OCI-LY1 (cell line): Measurements from ENCODE around the gene PKD2L1.

Source experiments
- H2AFZ ChIP-seq: fragments of 200-600 bp; sonication (generic), shearing (Covaris generic); 2 replicates; pipeline ENCODE4 v1.6.0; 2014; ENCODE audit warnings: antibody characterized with exemption, mild to moderate bottlenecking, low read length
- H3F3A ChIP-seq: fragments of 200-600 bp; sonication (generic), shearing (Covaris generic); 2 replicates; pipeline ENCODE4 v1.6.0; 2014; ENCODE audit warnings: mild to moderate bottlenecking, antibody characterized with exemption, low read length, moderate library complexity; ENCODE audit not compliant: insufficient read depth
- H3K27ac ChIP-seq: fragments of 200-600 bp; sonication (generic); 2 replicates; pipeline ENCODE4 v1.5.1; 2014; ENCODE audit warnings: low read length, mixed run types, mild to moderate bottlenecking, low read depth; ENCODE audit not compliant: poor library complexity, severe bottlenecking
- H3K27me3 ChIP-seq: fragments of 200-600 bp; sonication (generic); 2 replicates; pipeline ENCODE4 v1.6.0; 2014; ENCODE audit warnings: antibody characterized with exemption, mild to moderate bottlenecking, low read length, moderate library complexity; ENCODE audit not compliant: insufficient read depth
- H3K36me3 ChIP-seq: fragments of 200-600 bp; sonication (generic); 2 replicates; pipeline ENCODE4 v1.6.1; 2014; ENCODE audit warnings: mild to moderate bottlenecking, antibody characterized with exemption, low read length, moderate library complexity, mixed read lengths; ENCODE audit not compliant: insufficient read depth
- H3K4me1 ChIP-seq: fragments of 200-600 bp; sonication (generic); 2 replicates; pipeline ENCODE4 v1.5.1; 2014; ENCODE audit warnings: mild to moderate bottlenecking, low read length, moderate library complexity; ENCODE audit not compliant: insufficient read depth, severe bottlenecking
- H3K4me2 ChIP-seq: fragments of 200-600 bp; sonication (generic), shearing (Covaris generic); 2 replicates; pipeline ENCODE4 v1.6.1; 2014; ENCODE audit warnings: low read length
- H3K4me3 ChIP-seq: fragments of 200-600 bp; sonication (generic); 2 replicates; pipeline ENCODE4 v1.5.1; 2014; ENCODE audit warnings: low read length, low read depth, mild to moderate bottlenecking, mixed read lengths; ENCODE audit not compliant: poor library complexity, severe bottlenecking
- H3K79me2 ChIP-seq: fragments of 200-600 bp; shearing (Covaris generic); 2 replicates; pipeline ENCODE4 v1.6.1; 2016; ENCODE audit warnings: mixed run types, low read length, mixed read lengths; ENCODE audit not compliant: insufficient read depth
- H3K9ac ChIP-seq: fragments of 200-600 bp; sonication (generic), shearing (Covaris generic); 2 replicates; pipeline ENCODE4 v1.6.1; 2014; ENCODE audit warnings: mild to moderate bottlenecking, low read length, mixed read lengths
- H3K9me2 ChIP-seq: fragments of 200-600 bp; sonication (generic), shearing (Covaris generic); 2 replicates; pipeline ENCODE4 v1.6.1; 2014; ENCODE audit warnings: low read depth, mild to moderate bottlenecking, low read length, mixed read lengths
- H3K9me3 ChIP-seq: fragments of 200-600 bp; shearing (Covaris generic); 2 replicates; pipeline ENCODE4 v1.6.1; 2014; ENCODE audit warnings: low read length, mixed read lengths
- H4K20me1 ChIP-seq: fragments of 200-600 bp; sonication (generic), shearing (Covaris generic); 2 replicates; pipeline ENCODE4 v1.6.0; 2016; ENCODE audit warnings: mild to moderate bottlenecking, low read length; ENCODE audit not compliant: insufficient read depth
- EZH2 ChIP-seq: fragments of 200-600 bp; sonication (generic), shearing (Covaris generic); IDR thresholded peaks from 2 replicates; pipeline ENCODE4 v1.8.0; 2017; ENCODE audit warnings: borderline replicate concordance, mixed run types, mild to moderate bottlenecking, antibody characterized with exemption, low read length, moderate library complexity, mixed read lengths
- TF ChIP-seq, protein P1 (sequence below): fragments of 200-600 bp; sonication (generic), shearing (Covaris generic); IDR thresholded peaks from 2 replicates; pipeline ENCODE4 v1.5.1; 2017; ENCODE audit warnings: mild to moderate bottlenecking, antibody characterized with exemption, low read length, moderate library complexity, mixed read lengths

The PKD2L1 gene

DNA sequence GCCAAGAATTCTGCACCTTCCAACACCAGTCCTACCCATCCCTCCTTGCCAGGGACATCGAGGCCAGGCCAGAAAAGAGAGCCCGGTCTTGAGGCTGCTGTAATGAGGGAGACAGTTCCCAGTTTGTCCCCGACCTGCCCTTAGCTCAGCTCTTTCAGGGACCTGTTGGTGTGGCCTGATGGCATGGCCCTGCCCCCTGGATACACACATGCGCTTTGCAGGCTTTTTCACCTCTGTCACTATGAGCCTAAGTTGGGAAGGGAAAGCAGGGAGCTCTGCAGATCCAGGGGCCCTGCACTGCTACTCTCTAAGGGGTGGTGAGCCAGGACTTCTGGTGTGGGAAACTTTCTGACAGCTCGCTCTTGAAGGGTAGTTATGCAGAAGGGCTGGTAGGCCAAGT lies 19.1 kb upstream of the PKD2L1 start:
- Histone ChIP-seq H3K27me3 (no peaks in the 10 kb centered on the region), H3K9me2 (no peaks in the 10 kb centered on the region), H3K4me3 (peak overlapping the region; percentile 78), H3F3A (no peaks in the 10 kb centered on the region), H3K79me2 (peaks cover 20% of the 10 kb centered on the region), H3K9ac (peak overlapping the region; percentile 95), H2AFZ (no peak overlapping the region), H3K9me3 (no peaks in the 10 kb centered on the region), H3K4me2 (peak overlapping the region; percentile 87), H3K4me1 (peaks cover 43% of the 10 kb centered on the region), H3K27ac (peak overlapping the region; percentile 78), H3K36me3 (peaks cover 66% of the 10 kb centered on the region), H4K20me1 (no peaks in the 10 kb centered on the region)
- TF ChIP-seq, protein P1, sequence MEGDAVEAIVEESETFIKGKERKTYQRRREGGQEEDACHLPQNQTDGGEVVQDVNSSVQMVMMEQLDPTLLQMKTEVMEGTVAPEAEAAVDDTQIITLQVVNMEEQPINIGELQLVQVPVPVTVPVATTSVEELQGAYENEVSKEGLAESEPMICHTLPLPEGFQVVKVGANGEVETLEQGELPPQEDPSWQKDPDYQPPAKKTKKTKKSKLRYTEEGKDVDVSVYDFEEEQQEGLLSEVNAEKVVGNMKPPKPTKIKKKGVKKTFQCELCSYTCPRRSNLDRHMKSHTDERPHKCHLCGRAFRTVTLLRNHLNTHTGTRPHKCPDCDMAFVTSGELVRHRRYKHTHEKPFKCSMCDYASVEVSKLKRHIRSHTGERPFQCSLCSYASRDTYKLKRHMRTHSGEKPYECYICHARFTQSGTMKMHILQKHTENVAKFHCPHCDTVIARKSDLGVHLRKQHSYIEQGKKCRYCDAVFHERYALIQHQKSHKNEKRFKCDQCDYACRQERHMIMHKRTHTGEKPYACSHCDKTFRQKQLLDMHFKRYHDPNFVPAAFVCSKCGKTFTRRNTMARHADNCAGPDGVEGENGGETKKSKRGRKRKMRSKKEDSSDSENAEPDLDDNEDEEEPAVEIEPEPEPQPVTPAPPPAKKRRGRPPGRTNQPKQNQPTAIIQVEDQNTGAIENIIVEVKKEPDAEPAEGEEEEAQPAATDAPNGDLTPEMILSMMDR = no peak

- H3K9me3 ChIP-seq = no peaks in the 10 kb centered on the region
- TF ChIP-seq, protein P1 = no peak
- TF ChIP-seq EZH2 = no peak
- H3K9me2 ChIP-seq = no peaks in the 10 kb centered on the region
- H3F3A ChIP-seq = no peaks in the 10 kb centered on the region
- peak overlapping the region; percentile 78 for H3K27ac ChIP-seq
- peak overlapping the region; percentile 87 for H3K4me2 ChIP-seq
- H2AFZ ChIP-seq = no peak overlapping the region
- H3K79me2 ChIP-seq = peaks cover 20% of the 10 kb centered on the region
- peak overlapping the region; percentile 95 for H3K9ac ChIP-seq
- H4K20me1 ChIP-seq = no peaks in the 10 kb centered on the region
- no peaks in the 10 kb centered on the region for H3K27me3 ChIP-seq
- peaks cover 60% of the 10 kb centered on the region for H3K36me3 ChIP-seq
- H3K4me3 ChIP-seq = peak overlapping the region; percentile 78
- peaks cover 43% of the 10 kb centered on the region for H3K4me1 ChIP-seq
These were observed 18.4 kb upstream of the PKD2L1 start for GRCh38 chr10:100348389-100348927.

DNA sequence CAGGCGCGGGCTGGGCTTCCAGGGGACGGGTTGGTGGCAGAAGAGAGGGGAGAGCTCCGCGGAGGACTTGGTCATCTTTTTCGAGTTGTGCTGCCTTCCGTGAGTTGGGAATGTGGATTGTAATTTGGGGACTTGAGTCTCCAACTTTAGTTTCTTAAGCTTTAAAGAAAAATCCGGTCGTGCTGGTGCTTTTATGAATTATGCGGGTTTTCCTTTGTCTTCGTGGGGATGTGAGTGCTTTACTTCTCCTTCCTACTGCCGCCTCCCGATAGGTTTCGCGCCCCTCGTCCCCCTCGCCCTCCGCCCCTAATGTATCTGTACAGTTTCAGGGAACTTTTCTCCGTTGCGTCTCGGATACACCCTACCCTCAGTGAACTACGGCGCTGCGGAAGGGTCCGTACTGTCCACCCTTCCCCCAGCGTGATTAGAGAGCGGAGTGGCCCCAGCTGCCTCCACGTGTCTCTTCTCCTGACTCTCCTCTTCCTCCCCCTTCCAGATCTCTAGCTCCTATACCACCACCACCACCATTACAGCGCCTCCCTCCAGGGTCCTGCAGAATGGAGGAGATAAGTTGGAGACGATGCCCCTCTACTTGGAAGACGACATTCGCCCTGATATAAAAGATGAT lies 17.7 kb upstream of the PKD2L1 start:
- Histone ChIP-seq H3K4me3 (peak overlapping the region; percentile 78), H3F3A (no peaks in the 10 kb centered on the region), H3K27ac (peak overlapping the region; percentile 78), H3K4me1 (peaks cover 43% of the 10 kb centered on the region), H3K9me3 (no peaks in the 10 kb centered on the region), H4K20me1 (no peaks in the 10 kb centered on the region), H2AFZ (no peak overlapping the region), H3K79me2 (peaks cover 20% of the 10 kb centered on the region), H3K4me2 (peak overlapping the region; percentile 87), H3K36me3 (peaks cover 52% of the 10 kb centered on the region), H3K9me2 (no peaks in the 10 kb centered on the region), H3K9ac (peak overlapping the region; percentile 95), H3K27me3 (no peaks in the 10 kb centered on the region)
- TF ChIP-seq, protein P1 = no peak
- no peak for TF ChIP-seq EZH2
